OCI-LY7 (cell line): ENCODE measurements around the gene TTC28. TPM values are rescaled to one million over a fixed set of nuclear protein-coding genes. Genes with fewer than 3 reads are reported as not detected.
"Not testable (repeated sequence)": the region's sequence is repeated elsewhere in the genome, so short reads cannot be mapped to it uniquely, and the experiment has no call there.

Experiments used
- BruUV-seq: library from RNA; stranded (reverse); fragments of 400-500 nt; replicated peaks from 2 replicates; lab custom pipeline; 2021; lab: Mats Ljungman, UMichigan
- CTCF ChIA-PET: fragments of 300-600 bp; sonication (Branson Sonifier 250); formaldehyde crosslinking; loops from one replicate; lab custom pipeline; 2022; ENCODE audit warnings: antibody characterized with exemption; ENCODE audit not compliant: unreplicated experiment; lab: Charles Lee
- POLR2A ChIA-PET: fragments of 300-600 bp; sonication (Branson Sonifier 250); formaldehyde crosslinking; loops from one replicate; lab custom pipeline; 2022; ENCODE audit warnings: antibody characterized with exemption; lab: Charles Lee
- DNase-seq: peaks from one replicate; pipeline ENCODE4 v3.0.0-alpha.2; 2015; ENCODE audit warnings: low spot score
- H2AFZ ChIP-seq: fragments of 200-600 bp; sonication (generic), shearing (Covaris generic); 2 replicates; pipeline ENCODE4 v1.6.1; 2014; ENCODE audit warnings: mild to moderate bottlenecking, antibody characterized with exemption, low read length, moderate library complexity
- H3K27ac ChIP-seq: fragments of 200-600 bp; sonication (generic); 2 replicates; pipeline ENCODE4 v1.5.1; 2014; ENCODE audit warnings: mixed run types, low read depth, mild to moderate bottlenecking, moderate library complexity, low read length, inconsistent platforms; ENCODE audit not compliant: poor library complexity, severe bottlenecking
- H3K36me3 ChIP-seq: fragments of 200-600 bp; sonication (generic); 2 replicates; pipeline ENCODE4 v1.6.1; 2014; ENCODE audit warnings: mild to moderate bottlenecking, antibody characterized with exemption, low read length, moderate library complexity, mixed read lengths; ENCODE audit not compliant: insufficient read depth
- H3K4me1 ChIP-seq: fragments of 200-600 bp; sonication (generic); 2 replicates; pipeline ENCODE4 v1.5.1; 2014; ENCODE audit warnings: mild to moderate bottlenecking, low read length; ENCODE audit not compliant: insufficient read depth, poor library complexity, severe bottlenecking
- H3K4me2 ChIP-seq: fragments of 200-600 bp; sonication (generic); 2 replicates; pipeline ENCODE4 v1.6.1; 2014; ENCODE audit warnings: mild to moderate bottlenecking, low read length
- H3K4me3 ChIP-seq: fragments of 200-600 bp; sonication (generic); 2 replicates; pipeline ENCODE4 v1.5.1; 2014; ENCODE audit warnings: mild to moderate bottlenecking, low read depth, low read length; ENCODE audit not compliant: poor library complexity, severe bottlenecking
- H3K79me2 ChIP-seq: fragments of 200-600 bp; sonication (generic); 2 replicates; pipeline ENCODE4 v1.6.1; 2016; ENCODE audit warnings: low read depth, mild to moderate bottlenecking, low read length, moderate library complexity, mixed read lengths; ENCODE audit not compliant: insufficient read depth
- H3K9me2 ChIP-seq: fragments of 200-600 bp; sonication (generic); 2 replicates; pipeline ENCODE4 v1.6.1; 2016; ENCODE audit warnings: mild to moderate bottlenecking, low read length, mixed read lengths; ENCODE audit not compliant: insufficient read depth
- H3K9me3 ChIP-seq: fragments of 200-600 bp; sonication (generic); 2 replicates; pipeline ENCODE4 v1.6.1; 2014; ENCODE audit warnings: mild to moderate bottlenecking, mixed run types, low read length, mixed read lengths
- H4K20me1 ChIP-seq: fragments of 200-600 bp; sonication (generic); 2 replicates; pipeline ENCODE4 v1.6.1; 2014; ENCODE audit warnings: mild to moderate bottlenecking, antibody characterized with exemption, low read length, moderate library complexity, mixed read lengths; ENCODE audit not compliant: insufficient read depth
- EZH2phosphoT487 ChIP-seq: fragments of 200-600 bp; sonication (generic); IDR thresholded peaks from 2 replicates; pipeline ENCODE4 v1.6.1; 2018; ENCODE audit warnings: low read depth, borderline replicate concordance, mild to moderate bottlenecking, mixed run types, antibody characterized with exemption, low read length, moderate library complexity, mixed read lengths
- intact Hi-C: fragments of 100-400 bp; cut with micrococcal nuclease; formaldehyde crosslinking; loops from one replicate; pipeline ENCODE4 v1.10.0; 2022; ENCODE audit not compliant: unreplicated experiment
- total RNA-seq, 2 experiments: library from RNA; depleted of rRNA in 1 of 2; stranded (reverse); fragments of >200 nt in 1 of 2; shearing (Covaris generic) in 1 of 2; gene quantifications; 2 replicates each; pipeline ENCODE4 v1.2.3, GENCODE V29; 2014 to 2022
- TF ChIP-seq, protein P1 (sequence below): fragments of 200-600 bp; sonication (generic); conservative IDR thresholded peaks from 2 replicates; pipeline ENCODE4 v1.5.1; 2014; ENCODE audit warnings: mild to moderate bottlenecking, antibody characterized with exemption, low read length, moderate library complexity, mixed read lengths

The TTC28 gene
- total RNA-seq, 2 experiments from 2014 or later, result under 0.01 to 0.55 TPM

DNA sequence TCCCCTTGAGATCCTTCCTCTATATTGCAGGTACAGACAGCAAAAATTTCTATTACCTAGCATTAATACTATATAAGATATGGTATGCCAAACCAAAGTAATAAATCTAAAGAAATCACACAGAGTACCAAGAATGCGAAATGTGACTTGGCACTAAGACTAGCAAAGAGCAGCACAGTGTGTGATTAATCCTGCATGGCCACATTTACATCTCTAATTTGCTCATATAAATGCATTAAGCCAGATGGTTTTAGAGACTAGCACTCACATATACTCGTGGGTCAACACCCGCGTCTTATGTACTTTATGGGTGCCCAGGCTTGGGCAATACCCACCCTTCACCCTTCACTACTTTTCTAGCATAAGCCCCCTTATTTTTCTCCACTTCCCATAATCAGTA, 213.2 kb downstream of the TTC28 start:
- DNase-seq, result no peak
- Histone ChIP-seq H3K36me3 (no peaks in the 10 kb centered on the region), H3K4me3 (no peak overlapping the region), H3K4me1 (no peaks in the 10 kb centered on the region), H3K9me2 (no peaks in the 10 kb centered on the region), H3K27ac (no peak overlapping the region), H3K79me2 (no peaks in the 10 kb centered on the region), H2AFZ (no peak overlapping the region), H3K4me2 (no peak overlapping the region), H3K9me3 (no peaks in the 10 kb centered on the region), H4K20me1 (no peaks in the 10 kb centered on the region)
- intact Hi-C loops, result no loop called here
- CTCF ChIA-PET, result no interaction called here
- TF ChIP-seq, protein P1, sequence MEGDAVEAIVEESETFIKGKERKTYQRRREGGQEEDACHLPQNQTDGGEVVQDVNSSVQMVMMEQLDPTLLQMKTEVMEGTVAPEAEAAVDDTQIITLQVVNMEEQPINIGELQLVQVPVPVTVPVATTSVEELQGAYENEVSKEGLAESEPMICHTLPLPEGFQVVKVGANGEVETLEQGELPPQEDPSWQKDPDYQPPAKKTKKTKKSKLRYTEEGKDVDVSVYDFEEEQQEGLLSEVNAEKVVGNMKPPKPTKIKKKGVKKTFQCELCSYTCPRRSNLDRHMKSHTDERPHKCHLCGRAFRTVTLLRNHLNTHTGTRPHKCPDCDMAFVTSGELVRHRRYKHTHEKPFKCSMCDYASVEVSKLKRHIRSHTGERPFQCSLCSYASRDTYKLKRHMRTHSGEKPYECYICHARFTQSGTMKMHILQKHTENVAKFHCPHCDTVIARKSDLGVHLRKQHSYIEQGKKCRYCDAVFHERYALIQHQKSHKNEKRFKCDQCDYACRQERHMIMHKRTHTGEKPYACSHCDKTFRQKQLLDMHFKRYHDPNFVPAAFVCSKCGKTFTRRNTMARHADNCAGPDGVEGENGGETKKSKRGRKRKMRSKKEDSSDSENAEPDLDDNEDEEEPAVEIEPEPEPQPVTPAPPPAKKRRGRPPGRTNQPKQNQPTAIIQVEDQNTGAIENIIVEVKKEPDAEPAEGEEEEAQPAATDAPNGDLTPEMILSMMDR, result no peak
- no peak for TF ChIP-seq EZH2phosphoT487
- POLR2A ChIA-PET, result no interaction called here
- no TSS peak for BruUV-seq

DNA sequence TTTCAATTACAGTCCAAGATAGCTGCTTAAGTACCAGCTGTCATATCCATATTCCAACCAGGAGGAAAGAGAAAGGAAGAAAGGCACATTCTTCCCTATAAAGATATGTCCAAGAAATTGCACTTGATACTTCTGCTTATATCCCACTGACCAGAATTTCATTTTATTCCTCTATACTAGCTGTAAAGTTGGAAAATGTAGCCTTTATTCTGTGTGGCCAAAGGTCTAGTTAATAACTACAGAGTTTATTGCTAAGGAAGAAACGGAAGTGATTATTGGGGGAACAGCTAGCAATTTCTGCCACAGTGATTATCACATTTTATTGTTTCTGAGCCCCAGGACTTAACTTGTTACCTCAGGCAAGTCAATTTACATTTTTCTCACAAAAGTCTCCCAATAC, 213.8 kb downstream of the TTC28 start:
- H2AFZ ChIP-seq, result no peak overlapping the region
- TF ChIP-seq, protein P1, result no peak
- TF ChIP-seq EZH2phosphoT487, result no peak
- no peak overlapping the region for H3K27ac ChIP-seq
- DNase-seq, result no peak
- CTCF ChIA-PET, result no interaction called here
- H3K4me1 ChIP-seq, result no peaks in the 10 kb centered on the region
- BruUV-seq, result no TSS peak
- POLR2A ChIA-PET, result no interaction called here
- no peaks in the 10 kb centered on the region for H4K20me1 ChIP-seq
- H3K36me3 ChIP-seq, result no peaks in the 10 kb centered on the region
- H3K4me3 ChIP-seq, result no peak overlapping the region
- H3K79me2 ChIP-seq, result no peaks in the 10 kb centered on the region
- no peaks in the 10 kb centered on the region for H3K9me2 ChIP-seq
- no peaks in the 10 kb centered on the region for H3K9me3 ChIP-seq
- intact Hi-C loops, result no loop called here
- no peak overlapping the region for H3K4me2 ChIP-seq

DNA sequence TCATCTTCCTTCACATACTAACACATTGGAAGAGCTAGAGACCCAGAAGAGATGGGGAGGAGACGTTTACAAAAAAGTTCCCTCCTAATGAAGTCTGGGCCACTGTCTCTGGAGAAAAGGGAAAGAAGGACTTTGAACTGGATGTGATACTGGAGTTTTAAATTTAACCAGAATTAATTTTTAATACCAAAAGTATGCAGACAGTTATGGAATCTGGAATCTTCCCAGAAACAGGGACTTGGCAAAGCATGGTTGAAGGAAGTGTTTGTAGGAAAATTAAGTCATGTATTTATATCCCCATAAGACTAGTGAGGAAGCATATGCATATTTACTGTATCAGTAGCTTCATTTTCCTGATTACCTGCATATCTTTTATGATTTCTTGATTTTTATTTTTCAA, 215.5 kb downstream of the TTC28 start:
- Histone ChIP-seq H3K9me2 (no peaks in the 10 kb centered on the region), H3K4me2 (no peak overlapping the region), H3K4me3 (no peak overlapping the region), H2AFZ (no peak overlapping the region), H3K4me1 (no peaks in the 10 kb centered on the region), H3K79me2 (no peaks in the 10 kb centered on the region), H3K9me3 (no peaks in the 10 kb centered on the region), H3K27ac (no peak overlapping the region), H3K36me3 (no peaks in the 10 kb centered on the region), H4K20me1 (no peaks in the 10 kb centered on the region)
- intact Hi-C loops, result no loop called here
- POLR2A ChIA-PET, result no interaction called here
- TF ChIP-seq, protein P1, result no peak
- no peak for TF ChIP-seq EZH2phosphoT487
- CTCF ChIA-PET, result no interaction called here
- DNase-seq, result no peak
- no TSS peak for BruUV-seq

DNA sequence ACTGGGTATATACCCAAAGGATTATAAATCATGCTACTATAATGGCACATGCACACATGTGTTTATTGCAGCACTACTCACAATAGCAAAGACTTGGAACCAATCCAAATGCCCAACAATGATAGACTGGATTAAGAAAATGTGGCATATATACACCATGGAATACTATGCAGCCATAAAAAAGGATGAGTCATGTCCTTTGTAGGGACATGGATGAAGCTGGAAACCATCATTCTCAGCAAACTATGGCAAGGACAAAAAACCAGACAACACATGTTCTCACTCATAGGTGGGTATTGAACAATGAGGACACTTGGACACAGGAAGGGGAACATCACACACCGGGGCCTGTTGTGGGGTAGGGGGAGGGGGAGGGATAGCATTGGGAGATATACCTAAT, 216.2 kb downstream of the TTC28 start:
- H3K79me2 ChIP-seq, POLR2A ChIA-PET, H3K4me1 ChIP-seq, H3K9me2 ChIP-seq, H3K36me3 ChIP-seq, CTCF ChIA-PET, H3K4me3 ChIP-seq, H3K9me3 ChIP-seq, BruUV-seq, H4K20me1 ChIP-seq, H3K4me2 ChIP-seq, H2AFZ ChIP-seq, intact Hi-C loops, H3K27ac ChIP-seq, DNase-seq: not testable (repeated sequence)
